GM18520 (cell line): ENCODE data around the gene PDSS1.

ENCODE experiments used
- ATAC-seq: cut with Tn5 transposase; IDR thresholded peaks from one replicate; pipeline ENCODE4 v1.9.1; 2021; ENCODE audit not compliant: unreplicated experiment

The PDSS1 gene

GRCh38 chr10:26792758-26793495, 95.4 kb downstream of the PDSS1 start:
- no peak for ATAC-seq
